Muscle of leg (tissue), 11 donors: ENCODE measurements around the gene MAPK14. TPM values are rescaled to one million over a fixed set of nuclear protein-coding genes. Genes with fewer than 3 reads are reported as not detected.
"Not testable (repeated sequence)": the region's sequence is repeated elsewhere in the genome, so short reads cannot be mapped to it uniquely, and the experiment has no call there.

ENCODE experiments used
- DNase-seq: peaks from one replicate; pipeline ENCODE4 v3.0.0; 2013
- H3K27ac ChIP-seq: one replicate; pipeline ENCODE4 v1.5.1; 2013; ENCODE audit warnings: mild to moderate bottlenecking, low read length, control low read depth
- H3K27me3 ChIP-seq: one replicate; pipeline ENCODE4 v1.6.1; 2013; ENCODE audit warnings: low read length; ENCODE audit not compliant: control insufficient read depth, insufficient read depth
- H3K36me3 ChIP-seq: one replicate; pipeline ENCODE4 v1.6.1; 2013; ENCODE audit warnings: low read length; ENCODE audit not compliant: control insufficient read depth, insufficient read depth
- H3K4me1 ChIP-seq: one replicate; pipeline ENCODE4 v1.6.1; 2013; ENCODE audit warnings: low read length; ENCODE audit not compliant: control insufficient read depth, insufficient read depth
- H3K4me3 ChIP-seq: one replicate; pipeline ENCODE4 v1.5.1; 2013; ENCODE audit warnings: low read length, control low read depth
- H3K9me3 ChIP-seq: replicated peaks from 2 replicates; pipeline ENCODE4 v1.6.1; 2013; ENCODE audit warnings: low read depth, low read length; ENCODE audit not compliant: control insufficient read depth
- WGBS: methylation state at CpG from one replicate; pipeline ENCODE4 v1.1.5; 2013; ENCODE audit warnings: missing lambda C conversion rate; ENCODE audit not compliant: insufficient coverage; 5-methylcytosine and 5-hydroxymethylcytosine counted together
- polyA plus RNA-seq, 8 donors: library from polyadenylated mRNA; unstranded; fragments of 120-200 nt; gene quantifications; one replicate each; pipeline versions ENCODE4 v1.2.1 to v1.2.3, GENCODE V29; 2013; ENCODE audit warnings: inconsistent platforms in 1 of 8, low replicate concordance in 1 of 8; ENCODE audit not compliant: insufficient read length in 8 of 8, insufficient read depth in 1 of 8
- total RNA-seq: library from RNA; stranded (reverse); fragments of 120-200 nt; gene quantifications from one replicate; pipeline ENCODE4 v1.2.4, GENCODE V29; 2013

Gene MAPK14
- total and polyA plus RNA-seq, 9 donors: 27.5 to 36.8 (median 32.9) TPM

DNA sequence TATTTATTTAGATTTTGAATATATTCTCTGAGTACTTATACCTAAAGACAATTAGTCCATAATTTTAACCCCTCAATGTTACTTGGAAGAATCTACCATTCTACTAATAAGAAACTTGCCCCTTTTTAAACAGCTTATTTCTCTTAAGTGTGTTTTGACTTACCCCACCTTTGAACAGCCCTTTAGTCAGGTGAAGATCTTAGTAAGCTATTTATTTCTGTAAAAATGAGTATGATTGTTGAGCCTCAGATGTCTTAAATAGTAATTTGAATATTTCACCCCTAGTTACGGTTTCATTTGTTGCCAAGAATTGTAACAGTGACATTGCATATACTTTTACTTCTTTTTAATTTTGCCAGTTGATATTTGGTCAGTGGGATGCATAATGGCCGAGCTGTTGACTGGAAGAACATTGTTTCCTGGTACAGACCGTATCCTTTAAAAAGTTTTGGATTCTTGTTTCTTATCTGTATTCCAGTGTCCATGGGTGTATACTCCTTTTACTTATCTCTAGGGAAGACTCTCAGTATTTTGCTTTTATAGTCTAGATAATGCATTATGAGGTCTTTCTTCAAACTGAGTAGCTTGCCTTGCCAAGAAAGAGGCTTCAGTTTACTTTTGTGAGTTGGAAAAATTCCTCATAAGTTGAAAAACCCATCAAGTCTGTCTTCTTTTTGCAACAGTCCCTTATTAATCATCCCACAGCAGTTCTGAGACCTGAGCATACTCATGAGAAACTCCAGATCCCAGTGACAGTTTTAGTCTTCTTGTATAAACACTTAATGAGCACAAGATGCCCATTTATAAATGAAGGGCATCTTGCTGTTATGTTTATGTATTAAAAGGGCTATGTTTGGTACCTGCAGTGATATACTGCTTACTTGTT is 48.8 kb downstream of the MAPK14 start:
- no CpG with 5 or more reads among the region's 3 CpGs for WGBS
- Histone ChIP-seq H3K27ac (no peak overlapping the region), H3K9me3 (peaks cover 1% of the 10 kb centered on the region), H3K27me3 (no peaks in the 10 kb centered on the region), H3K36me3 (peaks cover 18% of the 10 kb centered on the region), H3K4me3 (no peak overlapping the region), H3K4me1 (no peaks in the 10 kb centered on the region)
- peak; percentile 29 for DNase-seq

DNA sequence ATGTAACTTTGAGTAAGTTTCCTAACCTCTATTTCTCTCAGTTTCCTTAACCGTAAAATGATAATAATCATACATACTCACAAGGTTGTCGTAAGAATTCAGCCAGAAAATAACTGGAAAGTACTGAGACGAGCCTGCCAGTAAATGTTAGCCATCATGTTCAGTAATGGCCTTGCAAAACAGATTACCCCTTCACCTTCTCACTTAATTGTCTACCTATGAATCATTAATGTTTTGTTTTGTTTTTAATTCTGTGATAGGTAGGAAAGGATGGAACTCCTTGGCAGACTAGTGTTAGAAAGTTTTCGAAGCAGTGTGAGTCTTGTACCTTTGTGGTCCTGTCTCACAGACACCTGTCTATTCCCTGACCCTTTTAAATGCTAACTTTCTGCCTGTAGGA is 50.6 kb downstream of the MAPK14 start:
- peaks cover 3% of the 10 kb centered on the region for H3K9me3 ChIP-seq

DNA sequence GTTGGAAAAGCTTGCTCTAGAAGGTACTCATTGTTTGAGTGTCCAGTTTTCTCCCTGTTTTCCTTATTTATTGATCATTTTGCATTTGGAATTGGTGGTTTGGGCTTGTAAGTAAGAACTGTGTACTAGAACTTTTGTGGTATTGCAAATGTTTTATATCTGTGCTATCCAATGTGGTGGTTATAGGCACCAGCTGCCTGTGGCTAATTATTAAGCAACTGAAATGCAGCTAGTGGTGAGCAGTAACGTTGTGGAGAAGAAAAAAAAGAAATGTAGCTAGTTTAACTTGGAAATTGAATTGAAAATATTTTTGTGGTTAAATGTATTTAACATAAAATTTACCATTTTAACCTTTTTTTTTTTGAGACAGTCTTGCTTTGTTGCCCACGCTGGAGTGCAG is 52.0 kb downstream of the MAPK14 start:
- no CpG with 5 or more reads among the region's 2 CpGs for WGBS
- no peak overlapping the region for H3K27ac ChIP-seq
- H3K4me1 ChIP-seq: no peaks in the 10 kb centered on the region
- H3K9me3 ChIP-seq: peaks cover 3% of the 10 kb centered on the region
- H3K4me3 ChIP-seq: no peak overlapping the region
- no peaks in the 10 kb centered on the region for H3K27me3 ChIP-seq
- peaks cover 37% of the 10 kb centered on the region for H3K36me3 ChIP-seq
- no peak for DNase-seq

More for the DNA sequence above, 50.6 kb downstream of the MAPK14 start:
- Histone ChIP-seq H3K27ac (no peak overlapping the region), H3K27me3 (no peaks in the 10 kb centered on the region), H3K4me3 (no peak overlapping the region), H3K36me3 (peaks cover 25% of the 10 kb centered on the region), H3K4me1 (no peaks in the 10 kb centered on the region)
- WGBS: 92% methylated on average over 2 of the region's 4 CpGs
- DNase-seq: no peak

DNA sequence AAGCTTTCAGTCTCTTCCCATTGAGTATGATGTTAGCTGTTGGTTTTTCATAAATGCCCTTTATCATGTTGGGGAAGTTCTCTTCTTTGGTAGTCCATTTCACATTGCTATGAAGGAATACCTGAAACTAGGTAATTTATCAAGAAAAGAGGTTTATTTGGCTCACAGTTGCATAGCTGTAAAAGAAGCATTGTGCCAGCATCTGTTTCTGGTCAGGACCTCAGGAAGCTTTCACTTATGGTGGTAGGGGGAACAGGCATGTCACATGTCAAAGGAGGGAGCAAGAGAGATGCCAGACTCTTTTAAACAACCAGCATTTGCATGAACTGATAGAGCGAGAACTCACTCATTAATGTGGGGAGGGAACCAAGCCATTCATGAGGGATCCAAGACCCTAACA is 54.7 kb downstream of the MAPK14 start:
- Histone ChIP-seq H3K36me3 (peaks cover 37% of the 10 kb centered on the region), H3K4me3 (no peak overlapping the region), H3K4me1 (no peaks in the 10 kb centered on the region), H3K9me3 (peaks cover 6% of the 10 kb centered on the region), H3K27ac (no peak overlapping the region), H3K27me3 (no peaks in the 10 kb centered on the region)
- no peak for DNase-seq
- no CpG with 5 or more reads among the region's 1 CpG for WGBS

DNA sequence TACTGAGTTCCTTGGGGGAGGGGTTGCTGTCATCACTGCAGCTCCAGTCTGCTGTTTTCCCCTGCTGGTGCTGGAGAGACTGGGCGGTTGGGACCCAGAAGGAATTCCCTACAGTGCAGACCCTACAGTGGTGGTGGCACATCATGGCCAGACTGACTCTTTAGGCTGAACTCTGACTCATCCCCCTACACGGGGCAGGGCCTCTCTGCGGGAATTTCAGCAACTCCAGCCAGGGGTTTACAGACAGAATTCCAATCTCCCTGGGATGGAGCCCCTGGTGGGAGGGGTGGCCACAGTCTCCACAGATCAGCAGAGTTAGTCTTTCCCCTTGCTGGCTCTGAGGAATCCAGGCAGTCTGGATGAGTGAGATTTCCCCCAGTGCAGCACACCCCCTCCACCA is 55.8 kb downstream of the MAPK14 start:
- peaks cover 7% of the 10 kb centered on the region for H3K9me3 ChIP-seq
- DNase-seq: no peak
- H3K4me1 ChIP-seq: no peaks in the 10 kb centered on the region
- H3K27me3 ChIP-seq: no peaks in the 10 kb centered on the region
- H3K27ac ChIP-seq: no peak overlapping the region
- H3K36me3 ChIP-seq: peaks cover 32% of the 10 kb centered on the region
- WGBS: 93% methylated on average over 3 of the region's 3 CpGs
- no peak overlapping the region for H3K4me3 ChIP-seq

DNA sequence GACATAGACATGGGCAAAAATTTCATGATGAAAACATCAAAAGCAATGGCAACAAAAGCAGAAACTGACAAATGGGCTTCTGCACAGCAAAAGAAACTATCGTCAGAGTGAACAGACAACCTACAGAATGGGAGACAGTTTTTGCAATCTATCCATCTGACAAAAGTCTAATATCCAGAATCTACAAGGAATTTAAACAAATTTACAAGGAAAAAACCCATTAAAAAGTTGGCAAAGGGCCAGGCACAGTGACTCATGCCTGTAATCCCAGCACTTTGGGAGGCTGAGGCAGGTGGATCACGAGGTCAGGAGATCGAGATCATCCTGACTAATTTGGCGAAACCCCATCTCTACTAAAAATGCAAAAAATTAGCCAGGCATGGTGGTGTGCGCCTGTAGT is 60.6 kb downstream of the MAPK14 start:
- not testable (repeated sequence) for H3K27ac ChIP-seq, H3K4me3 ChIP-seq

DNA sequence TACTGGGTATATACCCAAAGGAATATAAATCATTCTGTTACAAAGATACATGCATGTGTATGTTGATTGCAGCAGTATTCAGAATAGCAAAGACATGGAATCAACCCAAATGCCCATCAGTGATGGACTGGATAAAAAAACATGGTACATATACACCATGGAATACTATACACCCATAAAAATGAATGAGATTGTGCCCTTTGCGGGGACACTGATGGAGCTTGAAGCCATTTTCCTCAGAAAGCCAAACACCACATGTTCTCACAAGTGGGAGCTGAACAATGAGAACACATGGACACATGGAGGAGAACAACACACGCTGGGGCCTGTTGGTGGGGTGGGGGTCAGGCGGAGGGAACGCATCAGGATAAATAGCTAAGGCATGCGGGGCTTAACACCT is 61.4 kb downstream of the MAPK14 start:
- Histone ChIP-seq H3K9me3 (peaks cover 3% of the 10 kb centered on the region), H3K4me1 (no peaks in the 10 kb centered on the region), H3K36me3 (peaks cover 11% of the 10 kb centered on the region), H3K27ac (no peak overlapping the region), H3K27me3 (no peaks in the 10 kb centered on the region), H3K4me3 (no peak overlapping the region)
- DNase-seq: no peak
- no CpG with 5 or more reads among the region's 5 CpGs for WGBS

More for the DNA sequence above, 60.6 kb downstream of the MAPK14 start:
- WGBS: 100% methylated on average over 3 of the region's 5 CpGs
- H3K36me3 ChIP-seq: peaks cover 19% of the 10 kb centered on the region
- H3K9me3 ChIP-seq, H3K27me3 ChIP-seq, DNase-seq, H3K4me1 ChIP-seq: not testable (repeated sequence)

DNA sequence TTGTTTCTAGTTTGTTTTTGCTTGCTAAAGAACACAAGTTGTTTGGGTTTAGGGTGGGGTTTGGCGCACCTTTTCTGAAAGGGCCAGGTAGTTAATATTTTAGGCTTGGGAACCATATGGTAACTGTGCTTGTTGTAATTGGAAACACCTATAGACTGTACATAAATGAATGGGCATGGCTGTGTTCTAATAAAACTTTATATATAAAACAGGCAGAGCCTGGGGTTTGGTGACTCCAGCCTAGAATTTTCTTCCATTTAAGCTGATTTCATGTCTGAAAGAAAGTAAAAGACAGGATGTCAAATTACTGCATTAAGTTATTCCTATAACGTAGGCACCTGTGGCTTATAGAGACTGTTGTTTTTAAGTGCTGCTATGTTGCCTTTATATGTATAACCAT is 66.6 kb downstream of the MAPK14 start:
- H3K36me3 ChIP-seq: peaks cover 17% of the 10 kb centered on the region
- 100% methylated on average over 1 of the region's 2 CpGs for WGBS
- DNase-seq: no peak

DNA sequence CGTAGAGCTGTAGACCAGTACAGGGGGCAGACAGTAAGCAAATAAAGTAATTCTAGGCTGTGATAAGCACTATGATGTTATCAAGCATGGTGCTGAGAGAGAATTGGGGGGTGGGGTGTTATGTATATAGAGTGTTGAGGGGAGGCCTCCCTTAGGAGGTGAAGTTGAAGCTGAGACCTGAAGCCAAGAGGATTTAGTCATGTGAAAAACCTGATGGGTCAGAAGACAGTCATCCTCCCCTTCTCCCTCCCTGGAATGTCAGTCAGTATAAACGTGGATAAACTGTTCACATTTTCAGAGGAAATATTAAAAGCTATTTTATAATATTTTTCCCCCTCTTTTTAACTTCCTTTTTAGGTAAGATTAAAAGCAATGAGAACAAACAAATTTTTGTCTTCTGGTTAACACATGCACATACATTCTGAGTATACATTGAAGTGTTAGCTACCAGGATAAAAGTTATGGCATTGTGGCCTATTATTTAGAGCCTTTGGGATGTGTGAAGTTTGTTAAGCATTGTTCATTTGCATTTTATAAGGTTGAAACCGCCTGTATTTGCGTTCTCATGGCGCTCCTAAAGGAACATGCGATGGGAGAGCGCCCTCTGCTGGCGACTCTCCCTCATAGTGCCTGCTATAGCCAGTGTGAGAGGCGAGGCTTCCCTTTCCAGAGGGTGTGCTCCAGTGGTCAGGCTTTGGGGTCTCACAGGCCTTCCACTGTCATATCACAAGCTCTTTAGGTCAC is 67.3 kb downstream of the MAPK14 start:
- no peak overlapping the region for H3K4me3 ChIP-seq
- peaks cover 2% of the 10 kb centered on the region for H3K4me1 ChIP-seq
- no peaks in the 10 kb centered on the region for H3K27me3 ChIP-seq
- no peaks in the 10 kb centered on the region for H3K9me3 ChIP-seq
- WGBS: 17% methylated on average over 6 of the region's 9 CpGs
- DNase-seq: peak; percentile 89
- H3K27ac ChIP-seq: no peak overlapping the region
- H3K36me3 ChIP-seq: peaks cover 17% of the 10 kb centered on the region

More for the DNA sequence above, 66.6 kb downstream of the MAPK14 start:
- Histone ChIP-seq H3K4me3 (no peak overlapping the region), H3K4me1 (peaks cover 2% of the 10 kb centered on the region), H3K9me3 (no peaks in the 10 kb centered on the region), H3K27me3 (no peaks in the 10 kb centered on the region), H3K27ac (no peak overlapping the region)
